Measurements from ENCODE around the gene NPLOC4. TPM values are rescaled to one million over a fixed set of nuclear protein-coding genes. Genes with fewer than 3 reads are reported as not detected.
A peak's percentile ranks its signal among the peaks of the same experiment; 100 is the strongest.

Gene NPLOC4
- polyA plus RNA-seq, 1 of the 3 experiments (the other 2 are of a cell fraction) = 88.6 TPM

DNA sequence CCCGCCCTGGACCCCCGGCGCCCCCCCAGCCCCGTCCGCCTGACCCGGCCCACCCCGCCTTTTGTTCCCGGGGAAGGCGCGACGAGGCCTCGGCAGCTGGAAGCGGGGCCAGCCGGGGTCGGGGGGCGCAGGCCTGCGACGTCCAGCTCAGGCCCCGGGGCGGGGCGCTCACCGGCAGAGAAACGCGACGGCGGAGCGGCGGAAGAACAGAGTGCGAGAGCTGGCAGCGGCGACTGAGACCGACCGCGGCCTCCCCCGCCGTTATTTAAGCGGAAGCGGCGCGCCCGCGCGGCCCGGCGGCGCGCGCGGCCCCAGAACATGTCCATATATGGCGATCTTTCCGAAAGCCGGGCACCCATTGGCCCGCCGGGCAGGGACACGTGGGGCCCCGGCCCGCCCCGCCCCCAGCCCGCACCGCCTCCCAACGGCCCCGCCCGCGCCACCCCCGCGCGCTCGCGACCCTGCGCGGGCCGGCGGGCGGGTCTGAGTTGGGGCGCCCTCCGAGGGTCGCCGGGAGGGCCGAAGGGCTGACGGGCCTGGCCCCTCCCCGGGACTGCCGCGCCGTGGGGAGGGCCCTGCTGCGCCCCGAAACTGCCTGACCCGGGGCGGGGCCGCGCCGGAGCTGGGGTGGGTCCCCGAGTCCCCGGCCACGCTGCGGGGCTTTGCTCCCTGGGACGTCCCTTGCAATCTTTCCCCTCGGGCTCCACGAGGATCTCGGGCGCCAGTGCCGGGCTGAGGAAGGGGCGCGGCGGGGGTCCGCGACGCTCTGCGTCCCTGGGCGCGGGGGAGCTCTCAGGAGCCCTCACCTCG lies 124.1 kb downstream of the NPLOC4 start, which contains the start of gene ACTG1 (continued):
- TF ChIP-seq IRF3 (IDR thresholded peaks at IDR 0.05; ENCODE audit: low read depth, low read length) (no peak), ELF1 (IDR thresholded peaks at IDR 0.05) (no peak), GATA2 (CRISPR knock-in tag; IDR thresholded peaks at IDR 0.05) (no peak), NFIC (IDR thresholded peaks at IDR 0.05; ENCODE audit: borderline replicate concordance) (peak; percentile 64), FOXJ3 (CRISPR knock-in tag; IDR thresholded peaks at IDR 0.05) (no peak), RFX5 (IDR thresholded peaks at IDR 0.05; ENCODE audit: low read length) (no peak), FOXM1 (IDR thresholded peaks at IDR 0.05; ENCODE audit: low read depth) (peak; percentile 58), EP300 (IDR thresholded peaks at IDR 0.05; ENCODE audit: borderline replicate concordance in 1 of 2, low read depth in 1 of 2, low read length in 1 of 2) (peak in 1 of 2 experiments; percentile 82; a peak in 1 of 4 replicates), CHD2 (IDR thresholded peaks at IDR 0.05; ENCODE audit: low read length, partially characterized antibody) (no peak), MXI1 (IDR thresholded peaks at IDR 0.05; ENCODE audit: low read depth, low read length) (no peak; the same call in 1 of the 2 replicates)
- TF ChIP-seq, protein P1, sequence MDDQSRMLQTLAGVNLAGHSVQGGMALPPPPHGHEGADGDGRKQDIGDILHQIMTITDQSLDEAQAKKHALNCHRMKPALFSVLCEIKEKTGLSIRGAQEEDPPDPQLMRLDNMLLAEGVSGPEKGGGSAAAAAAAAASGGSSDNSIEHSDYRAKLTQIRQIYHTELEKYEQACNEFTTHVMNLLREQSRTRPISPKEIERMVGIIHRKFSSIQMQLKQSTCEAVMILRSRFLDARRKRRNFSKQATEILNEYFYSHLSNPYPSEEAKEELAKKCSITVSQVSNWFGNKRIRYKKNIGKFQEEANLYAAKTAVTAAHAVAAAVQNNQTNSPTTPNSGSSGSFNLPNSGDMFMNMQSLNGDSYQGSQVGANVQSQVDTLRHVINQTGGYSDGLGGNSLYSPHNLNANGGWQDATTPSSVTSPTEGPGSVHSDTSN (IDR thresholded peaks at IDR 0.05) = peak; percentile 12; the same call in 1 of the 2 replicates

- CTCF ChIA-PET = interaction anchor here (0.7 to 4.2 kb wide), 6 partner anchors 22 to 447 kb away, joined by 4 to 20 read pairs (median 5); no protein-coding TSS in a partner anchor
- no peak for DNase-seq
- H4K20me1 ChIP-seq (ENCODE audit: insufficient read depth) = peaks cover 56% of the 10 kb centered on the region
Measured at GRCh38 chr17:81511804-81512561, 124.9 kb downstream of the NPLOC4 start.

More at GRCh38 chr17:81511804-81512561, 124.9 kb downstream of the NPLOC4 start:
- TF ChIP-seq NFIC (IDR thresholded peaks at IDR 0.05; ENCODE audit: borderline replicate concordance) = no peak
- TF ChIP-seq JUND (IDR thresholded peaks at IDR 0.05) = 0 out of 2 replicates have a peak, but pooled peaks have one; percentile 3
- no peak for TF ChIP-seq RFX5 (IDR thresholded peaks at IDR 0.05; ENCODE audit: low read length)
- no peak for TF ChIP-seq EZH2phosphoT487 (IDR thresholded peaks at IDR 0.05; ENCODE audit: borderline replicate concordance, low read depth)
- no peak for TF ChIP-seq CHD2 (IDR thresholded peaks at IDR 0.05; ENCODE audit: low read length, partially characterized antibody)
- peak; percentile 51 for TF ChIP-seq POLR2AphosphoS5 (IDR thresholded peaks at IDR 0.05; ENCODE audit: low read depth, low read length)
- TF ChIP-seq, protein P1 (IDR thresholded peaks at IDR 0.05) = peak; percentile 31; the same call in 1 of the 2 replicates
- no peak for TF ChIP-seq RAD21 (IDR thresholded peaks at IDR 0.05; ENCODE audit: low read length)
- TF ChIP-seq, protein P2, sequence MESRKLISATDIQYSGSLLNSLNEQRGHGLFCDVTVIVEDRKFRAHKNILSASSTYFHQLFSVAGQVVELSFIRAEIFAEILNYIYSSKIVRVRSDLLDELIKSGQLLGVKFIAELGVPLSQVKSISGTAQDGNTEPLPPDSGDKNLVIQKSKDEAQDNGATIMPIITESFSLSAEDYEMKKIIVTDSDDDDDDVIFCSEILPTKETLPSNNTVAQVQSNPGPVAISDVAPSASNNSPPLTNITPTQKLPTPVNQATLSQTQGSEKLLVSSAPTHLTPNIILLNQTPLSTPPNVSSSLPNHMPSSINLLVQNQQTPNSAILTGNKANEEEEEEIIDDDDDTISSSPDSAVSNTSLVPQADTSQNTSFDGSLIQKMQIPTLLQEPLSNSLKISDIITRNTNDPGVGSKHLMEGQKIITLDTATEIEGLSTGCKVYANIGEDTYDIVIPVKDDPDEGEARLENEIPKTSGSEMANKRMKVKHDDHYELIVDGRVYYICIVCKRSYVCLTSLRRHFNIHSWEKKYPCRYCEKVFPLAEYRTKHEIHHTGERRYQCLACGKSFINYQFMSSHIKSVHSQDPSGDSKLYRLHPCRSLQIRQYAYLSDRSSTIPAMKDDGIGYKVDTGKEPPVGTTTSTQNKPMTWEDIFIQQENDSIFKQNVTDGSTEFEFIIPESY (IDR thresholded peaks at IDR 0.05; ENCODE audit: borderline replicate concordance, low read depth) = no peak
- no peak for TF ChIP-seq FOXJ3 (CRISPR knock-in tag; IDR thresholded peaks at IDR 0.05)
- no peak for TF ChIP-seq MEF2A (IDR thresholded peaks at IDR 0.05; ENCODE audit: borderline replicate concordance, low read depth)
- TF ChIP-seq SIN3A (IDR thresholded peaks at IDR 0.05; ENCODE audit: borderline replicate concordance, low read depth, low read length) = 0 out of 2 replicates have a peak, but pooled peaks have one; percentile 6
- TF ChIP-seq ELF1 (IDR thresholded peaks at IDR 0.05) = no peak
- H3K4me2 ChIP-seq = peak overlapping the region; percentile 93
- peak overlapping the region; percentile 70 to 91 for H3K4me3 ChIP-seq (ENCODE audit: low read depth in 2 of 2, low read length in 1 of 2)
- no peaks in the 10 kb centered on the region for H3K9me3 ChIP-seq
- peak overlapping the region; percentile 67 to 88 for H3K27ac ChIP-seq (ENCODE audit: low read depth in 2 of 2, low read length in 1 of 2)
- peaks cover 82% of the 10 kb centered on the region for H3K79me2 ChIP-seq (ENCODE audit: insufficient read depth)
- no peaks in the 10 kb centered on the region for H3K9me2 ChIP-seq
- H2AFZ ChIP-seq (ENCODE audit: low read depth) = no peak overlapping the region
- 1% methylated on average over 29 of the region's 62 CpGs for WGBS (ENCODE audit: low lambda C conversion rate)
- H3K9ac ChIP-seq = peak overlapping the region; percentile 81
- no peaks in the 10 kb centered on the region for H3K27me3 ChIP-seq (ENCODE audit: insufficient read depth)
- peaks cover 77% of the 10 kb centered on the region for H3F3A ChIP-seq (replicated peaks; ENCODE audit: insufficient read depth)
- POLR2A ChIA-PET = interaction anchor here (0.6 to 2.5 kb wide), 11 partner anchors 13 to 117 kb away, joined by 3 to 12 read pairs (median 4); partner anchors contain the start of genes BAHCC1, FAAP100 and FSCN2
- H3K36me3 ChIP-seq (replicated peaks in 1 of 2; ENCODE audit: control insufficient read depth in 1 of 2, insufficient read depth in 2 of 2, low read length in 1 of 2) = peaks cover 32 to 42% of the 10 kb centered on the region in 2 experiments
- peaks cover 12 to 54% of the 10 kb centered on the region in 2 experiments; a peak in 3 of 4 replicates for H3K4me1 ChIP-seq (ENCODE audit: control insufficient read depth in 1 of 2, insufficient read depth in 2 of 2, low read depth in 1 of 2, low read length in 1 of 2)

Measured in SK-N-SH (cell line).